ENCODE results near the gene IL5. TPM values are rescaled to one million over a fixed set of nuclear protein-coding genes. Genes with fewer than 3 reads are reported as not detected.
A peak's percentile ranks its signal among the peaks of the same experiment; 100 is the strongest.

IL5 gene
- total RNA-seq, 3 donors from 2014 or later: not detected

DNA sequence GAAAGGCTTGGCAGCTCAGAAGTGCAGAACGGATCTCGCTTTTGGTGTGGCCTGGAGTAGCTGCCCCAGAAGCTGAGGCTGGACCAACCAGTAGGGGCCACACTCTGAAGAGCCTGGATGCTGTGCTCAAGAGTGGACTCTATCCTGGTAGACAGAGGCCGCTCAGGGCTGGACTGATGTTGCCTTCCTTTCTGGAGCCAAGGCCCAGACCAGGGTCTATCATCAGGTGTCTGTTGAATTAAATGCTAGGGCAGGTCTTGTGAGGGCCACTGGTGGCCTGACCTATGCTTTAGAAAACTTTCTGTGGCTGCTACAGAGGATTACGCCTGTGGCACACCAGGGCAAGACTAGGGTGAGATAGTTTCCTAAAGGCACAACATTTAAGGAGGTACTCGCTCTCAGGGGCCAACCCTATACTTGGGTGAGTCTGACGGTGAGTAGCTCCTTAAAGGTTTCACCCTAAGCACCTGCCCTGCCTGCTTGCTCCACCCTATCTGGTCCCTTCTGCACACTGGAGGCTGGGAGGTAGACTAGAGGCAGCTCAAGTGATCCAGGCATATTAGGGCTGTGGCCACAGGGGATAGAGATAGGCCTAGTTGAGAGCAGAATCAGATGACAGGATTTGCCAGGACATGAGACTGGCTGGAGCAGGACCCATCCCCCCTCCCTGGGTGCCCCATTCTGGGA lies 42.9 kb downstream of the IL5 start:
- no peaks in the 10 kb centered on the region for H3K27me3 ChIP-seq
- intact Hi-C loops (cut with DNase I; ENCODE audit: low total_unique reads): no loop called here
- no peak for TF ChIP-seq POLR2AphosphoS5 (IDR thresholded peaks at IDR 0.05)
- no peak for TF ChIP-seq POLR2A (IDR thresholded peaks at IDR 0.05)
- TF ChIP-seq CTCF (IDR thresholded peaks at IDR 0.05): no peak
- H3K4me3 ChIP-seq: no peak overlapping the region
- H3K27ac ChIP-seq: peak overlapping the region; percentile 45 to 96
- H3K4me1 ChIP-seq: peaks cover 2 to 4% of the 10 kb centered on the region in 2 donors
- H3K9me3 ChIP-seq: no peaks in the 10 kb centered on the region
- no peaks in the 10 kb centered on the region for H3K36me3 ChIP-seq
- DNase-seq (ENCODE audit: low spot score in 2 of 2): peak in 1 of 2 donors; percentile 17

DNA sequence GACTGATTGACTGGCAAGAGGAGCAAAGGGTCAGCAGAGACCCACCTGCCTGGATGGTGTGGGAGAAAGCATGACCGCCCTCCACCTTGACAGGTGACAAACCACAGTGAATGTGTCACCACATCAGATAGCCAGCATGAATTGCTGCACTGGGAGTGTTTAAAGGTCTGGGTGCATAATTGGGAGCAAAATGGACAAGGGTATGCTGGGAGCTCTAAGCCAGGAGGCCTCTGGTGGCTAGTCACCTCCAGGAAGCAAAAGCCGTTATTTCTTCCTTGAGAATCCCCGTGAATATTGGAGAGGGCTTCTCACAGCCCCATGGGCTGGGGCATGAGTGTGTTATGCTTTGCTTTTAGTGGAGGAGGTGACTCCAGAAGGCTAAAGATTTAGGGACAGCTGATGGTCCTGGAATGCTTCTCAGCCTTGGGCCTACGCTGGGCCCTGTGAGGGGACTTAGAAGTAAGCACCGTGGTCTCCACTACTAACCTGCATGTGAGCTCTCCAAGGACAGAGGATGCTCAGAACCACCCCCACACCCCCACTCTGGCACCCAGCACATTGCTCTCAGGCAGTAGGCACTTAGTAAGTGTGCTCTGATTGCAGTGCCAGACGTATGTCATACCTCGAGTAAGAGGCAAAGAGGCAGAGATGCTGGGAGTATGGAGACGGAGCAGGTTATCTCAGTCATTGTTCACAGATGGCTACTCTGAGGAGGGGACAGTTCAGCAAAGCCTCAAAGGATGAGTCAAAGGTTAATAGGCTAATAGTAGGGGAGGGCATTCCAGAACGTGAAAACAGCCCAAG lies 43.7 kb downstream of the IL5 start:
- TF ChIP-seq POLR2AphosphoS5 (IDR thresholded peaks at IDR 0.05): no peak
- TF ChIP-seq CTCF (IDR thresholded peaks at IDR 0.05): no peak
- TF ChIP-seq POLR2A (IDR thresholded peaks at IDR 0.05): no peak
- Histone ChIP-seq H3K4me3 (no peak overlapping the region), H3K27me3 (no peaks in the 10 kb centered on the region), H3K4me1 (peaks cover 0 to 6% of the 10 kb centered on the region in 2 donors), H3K9me3 (no peaks in the 10 kb centered on the region), H3K27ac (peak overlapping the region; percentile 20 to 96), H3K36me3 (no peaks in the 10 kb centered on the region)
- intact Hi-C loops (cut with DNase I; ENCODE audit: low total_unique reads): loop anchor here (5.0 kb wide), 1 partner anchor 112 kb away; no protein-coding TSS in a partner anchor
- peak in 1 of 2 donors; percentile 17 for DNase-seq (ENCODE audit: low spot score in 2 of 2)

DNA sequence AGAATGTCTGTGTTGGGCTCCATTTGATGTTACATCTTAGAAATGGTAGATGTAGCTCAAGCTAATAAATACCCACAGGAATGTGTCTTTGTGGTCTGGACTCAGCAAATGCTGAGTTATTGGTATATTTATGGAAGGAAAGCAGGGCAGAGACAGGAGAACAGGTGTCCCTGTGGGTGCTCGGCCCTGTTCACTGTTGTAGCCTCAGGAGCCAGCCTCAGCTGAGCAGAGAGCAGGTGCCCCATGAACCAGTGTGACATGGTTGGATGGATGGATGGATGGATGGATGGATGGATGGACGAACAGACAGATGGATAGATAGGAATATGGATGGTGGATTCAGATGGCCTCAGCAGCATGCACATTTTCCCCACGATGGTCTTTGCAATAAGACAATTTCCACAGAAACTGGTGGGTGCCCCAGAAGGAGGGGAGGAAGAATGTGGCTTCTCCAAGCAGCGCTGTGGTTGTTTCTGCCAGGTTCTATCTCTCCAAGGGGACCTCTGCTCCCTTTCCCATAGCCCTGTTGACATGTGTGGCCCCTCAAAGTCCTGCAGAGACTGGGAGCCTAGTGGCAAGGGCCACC lies 44.5 kb downstream of the IL5 start:
- H3K9me3 ChIP-seq: no peaks in the 10 kb centered on the region
- no peaks in the 10 kb centered on the region for H3K36me3 ChIP-seq
- peak overlapping the region; percentile 96 to 97 for H3K27ac ChIP-seq
- H3K4me3 ChIP-seq: no peak overlapping the region
- intact Hi-C loops (cut with DNase I; ENCODE audit: low total_unique reads): loop anchor here (5.0 kb wide), 1 partner anchor 111 kb away; no protein-coding TSS in a partner anchor
- TF ChIP-seq POLR2A (IDR thresholded peaks at IDR 0.05): no peak
- TF ChIP-seq CTCF (IDR thresholded peaks at IDR 0.05): no peak
- TF ChIP-seq POLR2AphosphoS5 (IDR thresholded peaks at IDR 0.05): no peak
- peak in 1 of 2 donors; percentile 14 for DNase-seq (ENCODE audit: low spot score in 2 of 2)
- H3K27me3 ChIP-seq: no peaks in the 10 kb centered on the region
- H3K4me1 ChIP-seq: peaks cover 0 to 6% of the 10 kb centered on the region in 2 donors

GRCh38 chr5:132498152-132498551 lies 45.2 kb downstream of the IL5 start:
- Histone ChIP-seq H3K4me3 (no peak overlapping the region), H3K36me3 (no peaks in the 10 kb centered on the region), H3K4me1 (peaks cover 0 to 6% of the 10 kb centered on the region in 2 donors), H3K27ac (peak overlapping the region; percentile 96 to 97), H3K27me3 (no peaks in the 10 kb centered on the region), H3K9me3 (no peaks in the 10 kb centered on the region)
- DNase-seq (ENCODE audit: low spot score in 2 of 2): peak in 1 of 2 donors; percentile 46
- intact Hi-C loops (cut with DNase I; ENCODE audit: low total_unique reads): loop anchor here (5.0 kb wide), 1 partner anchor 111 kb away; no protein-coding TSS in a partner anchor
- TF ChIP-seq POLR2A (IDR thresholded peaks at IDR 0.05) (no peak), CTCF (IDR thresholded peaks at IDR 0.05) (no peak), POLR2AphosphoS5 (IDR thresholded peaks at IDR 0.05) (no peak)

All from breast epithelium (tissue), 4 donors.